ENCODE results near the gene FCN2.

The FCN2 gene

DNA sequence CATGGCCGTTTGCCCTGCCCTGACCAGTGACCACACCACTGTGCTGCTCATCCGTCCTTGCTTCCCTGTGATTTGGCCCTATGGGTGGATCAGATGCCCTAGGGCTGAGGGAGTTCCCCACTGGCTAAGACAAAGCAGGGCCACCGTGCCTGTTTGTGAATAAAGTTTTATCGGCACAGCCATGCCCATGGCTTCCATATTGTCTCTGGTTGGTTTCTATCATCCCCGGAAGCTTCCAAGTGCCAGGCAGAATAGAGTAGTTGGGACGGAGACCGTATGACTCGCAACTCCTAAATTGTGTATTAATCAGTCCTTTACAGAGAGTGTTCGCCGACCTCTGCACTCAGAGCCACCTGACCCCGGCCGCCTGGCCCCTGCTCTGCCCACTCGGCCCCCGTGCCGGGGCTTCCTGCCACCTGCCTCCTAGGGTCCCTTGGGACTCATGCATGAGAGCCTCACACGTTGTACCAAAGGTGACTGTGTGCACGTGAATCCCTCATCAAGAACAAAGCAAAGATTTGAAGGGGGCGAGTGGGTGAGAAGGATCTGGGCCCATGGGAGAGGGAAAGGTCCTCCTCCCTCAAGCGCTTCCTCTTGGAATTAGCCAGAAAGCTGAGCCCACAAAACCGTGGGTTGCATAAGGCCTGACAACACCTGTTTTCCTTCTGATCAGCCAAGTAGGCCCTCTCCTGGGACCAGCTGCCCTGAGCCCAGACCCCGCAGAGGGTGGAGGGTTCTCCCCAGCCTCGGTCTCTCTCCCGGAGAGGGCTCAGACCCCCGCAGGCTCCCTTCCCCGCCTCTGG lies 11.7 kb upstream of the FCN2 start:
- no peak for DNase-seq (ENCODE audit: low read depth in 2 of 2)

- DNase-seq (ENCODE audit: low read depth in 2 of 2) = no peak
Measured at GRCh38 chr9:134869554-134870300, 10.9 kb upstream of the FCN2 start.

DNA sequence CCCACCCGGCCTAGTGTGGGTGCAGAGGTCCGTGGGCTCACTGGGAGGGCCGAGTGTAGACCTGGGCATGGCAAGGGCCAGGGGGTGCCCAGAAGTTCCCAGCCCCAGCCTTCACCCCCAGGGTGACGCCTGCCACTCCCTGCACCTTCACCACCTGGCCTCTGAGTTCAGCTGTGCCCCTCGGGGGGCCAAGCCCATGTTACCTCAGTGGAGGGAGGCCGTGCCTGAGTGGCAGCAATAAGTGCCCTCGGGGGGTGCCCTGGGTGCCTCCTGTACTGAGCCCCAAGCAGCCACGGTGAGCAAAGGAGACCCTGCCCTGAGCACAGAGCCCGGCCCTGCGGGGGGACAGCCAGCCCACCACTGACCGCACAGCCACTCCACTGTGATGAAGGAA lies 10.3 kb upstream of the FCN2 start:
- DNase-seq (ENCODE audit: low read depth in 2 of 2) = no peak

DNA sequence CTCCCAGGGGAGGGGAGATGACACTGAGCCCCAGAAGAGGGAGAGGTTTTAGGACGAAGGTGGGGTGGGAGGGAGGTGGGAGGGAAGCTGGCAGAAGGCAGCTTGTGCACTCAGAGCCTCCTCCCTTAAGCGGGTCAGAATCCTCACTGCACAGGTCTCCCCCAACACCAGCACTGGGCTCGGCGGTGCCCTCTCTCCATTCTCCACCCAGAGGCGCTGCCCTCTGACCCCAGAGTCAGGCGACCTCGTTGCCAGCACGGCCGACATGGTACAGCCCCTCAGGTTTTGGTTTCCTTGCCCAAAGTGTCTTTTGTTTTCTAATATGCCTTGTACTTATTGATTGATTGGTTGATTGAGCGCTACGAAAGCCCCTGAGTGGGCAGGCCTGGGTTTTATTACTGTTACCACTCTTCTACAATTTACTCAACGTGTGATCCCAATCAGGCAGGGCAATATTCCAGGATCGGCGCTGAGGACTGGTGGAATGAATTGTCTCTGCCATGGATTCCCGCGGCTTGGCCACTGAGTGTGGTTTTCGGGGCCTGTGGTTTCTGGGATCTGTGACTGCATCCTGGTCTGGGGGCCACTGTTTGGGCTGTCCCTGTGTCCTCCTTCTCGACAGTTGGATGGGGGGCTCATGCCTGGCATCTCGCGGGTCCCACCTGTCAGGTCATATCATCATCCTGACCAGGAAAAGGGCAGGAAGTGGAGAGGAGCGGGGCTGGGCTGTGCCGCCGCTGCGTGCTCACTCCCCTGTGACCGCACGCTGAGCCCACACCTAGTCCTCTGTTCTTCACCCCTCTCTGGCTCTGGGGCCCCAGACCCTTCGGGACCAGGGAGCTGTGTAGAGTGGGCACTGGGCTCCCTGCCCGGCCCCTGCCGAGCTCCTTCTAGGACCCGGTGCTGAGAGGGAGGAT lies 9.6 kb upstream of the FCN2 start:
- no peak for DNase-seq (ENCODE audit: low read depth in 2 of 2)

DNA sequence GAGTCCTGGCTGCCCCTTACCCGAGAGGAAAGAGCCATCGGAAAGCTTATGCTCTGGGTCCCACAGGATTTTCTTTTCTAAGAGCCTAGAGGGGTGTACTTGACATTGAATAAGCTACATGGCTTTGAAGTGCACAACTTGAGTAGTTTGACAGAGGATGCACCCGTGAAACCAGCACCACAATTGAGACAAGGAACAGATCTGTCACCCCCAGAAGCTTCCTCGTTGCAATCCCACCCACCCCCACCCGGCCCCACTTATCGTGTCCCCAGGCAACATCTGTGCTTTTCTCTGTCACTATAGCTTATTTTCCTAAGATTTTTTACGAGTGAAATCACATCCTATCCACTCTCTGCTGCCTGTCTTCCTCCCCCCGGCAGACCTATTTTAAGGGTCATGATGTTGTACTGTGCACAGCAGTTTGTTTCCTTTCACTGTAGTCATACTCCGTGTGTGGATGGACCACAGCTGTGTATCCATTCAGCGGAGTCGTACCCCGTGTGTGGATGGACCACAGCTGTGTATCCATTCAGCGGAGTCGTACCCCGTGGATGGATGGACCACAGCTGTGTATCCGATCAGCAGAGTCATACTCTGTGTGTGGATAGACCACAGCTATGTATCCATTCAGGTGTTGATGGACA lies 8.8 kb upstream of the FCN2 start:
- no peak for DNase-seq (ENCODE audit: low read depth in 2 of 2)

DNA sequence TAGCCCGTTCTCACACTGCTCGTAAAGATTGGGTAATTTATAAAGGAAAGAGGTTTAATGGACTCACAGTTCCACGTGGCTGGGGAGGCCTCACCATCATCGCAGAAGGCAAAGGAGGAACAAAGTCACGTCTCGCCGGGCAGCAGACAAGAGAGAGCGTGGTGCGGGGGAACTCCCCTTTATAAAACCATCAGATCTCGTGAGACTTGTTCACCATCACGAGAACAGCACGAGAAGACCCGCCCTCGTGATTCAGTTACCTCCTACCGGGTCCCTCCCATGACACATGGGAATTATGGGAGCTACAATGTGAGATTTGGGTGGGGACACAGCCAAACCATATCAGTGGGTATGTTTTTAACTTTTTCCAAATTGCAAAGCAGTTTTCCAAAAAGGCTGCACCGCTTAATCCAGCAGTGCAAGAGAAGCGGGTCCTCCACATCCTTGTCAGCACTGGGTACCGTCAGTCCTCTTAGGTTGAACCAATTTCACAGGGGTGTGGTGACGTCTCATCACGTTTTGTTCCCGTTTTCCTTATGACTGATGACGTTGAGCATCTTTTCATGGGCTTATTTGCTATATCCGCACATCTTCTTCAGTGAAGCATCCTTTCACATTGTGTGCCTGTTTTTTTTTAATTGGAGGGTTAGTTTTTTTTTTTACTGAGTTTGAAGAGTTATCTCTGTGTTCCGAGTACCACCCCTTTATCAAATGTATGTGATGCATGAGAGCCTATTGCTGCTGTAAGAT lies 8.0 kb upstream of the FCN2 start:
- DNase-seq (ENCODE audit: low read depth in 2 of 2) = no peak

DNA sequence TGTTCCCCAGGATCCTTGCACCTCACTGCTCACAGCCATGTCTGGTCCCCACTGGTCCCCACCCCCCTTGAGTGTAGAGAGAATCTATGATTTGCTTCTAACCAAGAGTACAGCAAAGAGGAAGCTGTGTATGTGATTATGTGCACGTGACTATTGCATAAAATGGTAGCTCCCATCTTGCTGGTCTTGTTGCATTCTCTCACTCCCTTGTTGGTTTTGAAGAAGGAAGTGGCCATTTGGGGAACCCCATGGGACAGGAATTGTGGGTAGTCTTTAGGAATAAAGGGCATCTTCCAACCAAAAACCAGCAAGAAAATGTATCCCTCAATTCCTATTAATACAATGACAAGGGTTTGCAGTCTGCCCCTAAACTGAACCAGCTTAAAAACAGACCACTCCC lies 5.2 kb upstream of the FCN2 start:
- DNase-seq (ENCODE audit: low read depth in 2 of 2) = no peak

DNA sequence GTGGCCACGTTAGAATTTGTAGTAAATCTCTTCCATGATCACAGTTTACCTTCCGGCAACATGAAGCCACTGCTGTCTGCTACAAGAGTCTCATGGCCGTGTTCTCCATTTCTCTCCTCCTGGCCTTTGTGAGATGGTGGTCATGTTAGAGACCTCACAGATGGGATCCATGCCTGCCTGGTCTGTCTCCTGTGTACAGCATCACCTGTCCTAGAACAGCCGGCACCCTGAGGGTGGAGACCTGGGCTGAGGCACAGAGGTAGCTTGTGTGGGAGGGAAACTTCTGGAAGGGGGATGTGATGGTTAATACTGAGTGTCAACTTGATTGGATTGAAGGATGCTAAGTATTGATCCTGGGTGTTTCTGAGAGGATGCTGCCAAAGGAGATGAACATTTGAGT lies 3.1 kb upstream of the FCN2 start:
- no peak for DNase-seq (ENCODE audit: low read depth in 2 of 2)

DNA sequence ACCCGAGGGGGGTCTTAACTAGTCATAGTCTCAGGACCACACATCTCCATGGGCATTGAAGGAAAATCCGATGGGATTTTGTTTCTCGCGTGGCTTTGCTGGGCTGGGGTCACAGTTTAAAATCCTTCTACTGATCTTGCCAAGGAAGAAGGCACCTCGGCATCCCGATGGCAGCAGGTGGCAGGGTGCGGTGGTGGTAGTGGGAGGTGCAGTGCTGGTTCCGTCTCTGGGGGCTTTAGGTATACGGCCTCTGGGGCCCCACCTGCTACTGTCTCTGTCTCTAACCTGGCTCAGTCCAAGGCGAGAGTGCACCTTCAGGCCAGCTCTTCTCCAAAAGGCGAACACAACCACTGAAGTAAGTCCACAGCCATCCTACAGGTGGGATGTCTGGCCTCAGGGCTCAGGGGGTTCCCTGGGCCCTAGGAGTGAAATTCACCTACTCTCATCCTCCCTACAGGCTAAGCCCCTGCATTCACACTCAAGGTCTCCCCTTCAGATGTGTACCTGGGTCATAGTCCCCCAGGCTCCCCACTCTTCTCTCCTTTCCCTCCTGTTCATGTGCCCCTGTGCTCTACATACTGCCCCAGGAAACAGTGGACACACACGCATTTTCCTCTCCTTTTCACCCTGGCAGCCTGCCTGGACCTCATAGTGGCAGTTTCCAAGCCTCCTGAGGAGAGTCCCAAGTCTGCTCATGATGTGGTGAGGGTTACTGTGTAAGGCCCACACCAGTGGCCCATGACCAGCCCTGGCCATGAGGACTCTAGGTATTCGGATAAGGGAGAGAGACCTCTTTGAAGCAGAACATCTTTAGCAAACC lies 736 bp upstream of the FCN2 start:
- no peak for DNase-seq (ENCODE audit: low read depth in 2 of 2)

DNA sequence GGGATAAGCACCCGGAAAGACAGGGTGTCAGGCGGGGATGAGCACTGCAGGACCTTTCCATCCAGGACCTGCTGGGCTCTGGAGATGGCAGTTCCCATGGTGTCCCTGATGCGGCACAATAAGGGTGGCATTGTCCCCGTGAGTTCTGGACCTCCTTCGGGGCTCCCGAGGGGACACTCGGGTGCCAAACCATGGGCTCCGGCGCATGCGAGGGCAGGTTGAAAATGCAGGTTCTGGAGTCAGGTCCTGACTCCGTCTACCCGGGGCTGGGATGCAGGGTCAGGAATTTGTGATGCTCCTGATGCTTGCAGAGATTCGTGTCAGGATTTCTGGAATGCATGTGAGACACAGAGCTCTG lies 682 bp downstream of the FCN2 start:
- DNase-seq (ENCODE audit: low read depth in 2 of 2) = no peak

GRCh38 chr9:134882204-134882785 lies 1.7 kb downstream of the FCN2 start:
- DNase-seq (ENCODE audit: low read depth in 2 of 2) = no peak

- no peak for DNase-seq (ENCODE audit: low read depth in 2 of 2)
Measured at GRCh38 chr9:134883040-134883782, 2.6 kb downstream of the FCN2 start.

GRCh38 chr9:134884492-134884891 lies 3.9 kb downstream of the FCN2 start:
- DNase-seq (ENCODE audit: low read depth in 2 of 2) = no peak

GRCh38 chr9:134885001-134885678 lies 4.5 kb downstream of the FCN2 start:
- no peak for DNase-seq (ENCODE audit: low read depth in 2 of 2)

- no peak for DNase-seq (ENCODE audit: low read depth in 2 of 2)
Measured at GRCh38 chr9:134885679-134886412, 5.2 kb downstream of the FCN2 start.

GRCh38 chr9:134886413-134886913 lies 5.9 kb downstream of the FCN2 start:
- no peak for DNase-seq (ENCODE audit: low read depth in 2 of 2)

DNA sequence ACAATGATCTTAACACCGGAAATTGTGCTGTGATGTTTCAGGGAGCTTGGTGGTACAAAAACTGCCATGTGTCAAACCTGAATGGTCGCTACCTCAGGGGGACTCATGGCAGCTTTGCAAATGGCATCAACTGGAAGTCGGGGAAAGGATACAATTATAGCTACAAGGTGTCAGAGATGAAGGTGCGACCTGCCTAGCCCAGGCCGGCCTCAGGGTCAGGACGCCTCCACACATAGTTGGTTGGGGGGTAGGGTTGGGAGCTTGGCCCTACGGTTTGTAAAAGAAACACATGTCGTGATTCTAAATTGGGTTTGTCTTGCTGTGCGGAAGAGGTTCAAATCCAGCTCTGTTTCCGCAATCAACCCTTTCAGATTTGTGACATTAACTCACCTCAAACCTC lies 6.6 kb downstream of the FCN2 start:
- DNase-seq (ENCODE audit: low read depth in 2 of 2) = no peak

Measured in stimulated activated CD4-positive, alpha-beta T cell treated with anti-CD3 and anti-CD28 coated beads, Interleukin-12 subunit alpha, Interleukin-12 subunit beta, amount 100 ng/mL, for 24 hours (primary cell).